Superior temporal gyrus (tissue), 1 donor: Measurements from ENCODE around the gene ITGB1BP2.
"Not testable (repeated sequence)": the region's sequence is repeated elsewhere in the genome, so short reads cannot be mapped to it uniquely, and the experiment has no call there.

Source experiments
- DNase-seq: peaks from one replicate; pipeline ENCODE4 v3.0.0-alpha.2; 2016; ENCODE audit errors: extremely low spot score

ITGB1BP2 gene

DNA sequence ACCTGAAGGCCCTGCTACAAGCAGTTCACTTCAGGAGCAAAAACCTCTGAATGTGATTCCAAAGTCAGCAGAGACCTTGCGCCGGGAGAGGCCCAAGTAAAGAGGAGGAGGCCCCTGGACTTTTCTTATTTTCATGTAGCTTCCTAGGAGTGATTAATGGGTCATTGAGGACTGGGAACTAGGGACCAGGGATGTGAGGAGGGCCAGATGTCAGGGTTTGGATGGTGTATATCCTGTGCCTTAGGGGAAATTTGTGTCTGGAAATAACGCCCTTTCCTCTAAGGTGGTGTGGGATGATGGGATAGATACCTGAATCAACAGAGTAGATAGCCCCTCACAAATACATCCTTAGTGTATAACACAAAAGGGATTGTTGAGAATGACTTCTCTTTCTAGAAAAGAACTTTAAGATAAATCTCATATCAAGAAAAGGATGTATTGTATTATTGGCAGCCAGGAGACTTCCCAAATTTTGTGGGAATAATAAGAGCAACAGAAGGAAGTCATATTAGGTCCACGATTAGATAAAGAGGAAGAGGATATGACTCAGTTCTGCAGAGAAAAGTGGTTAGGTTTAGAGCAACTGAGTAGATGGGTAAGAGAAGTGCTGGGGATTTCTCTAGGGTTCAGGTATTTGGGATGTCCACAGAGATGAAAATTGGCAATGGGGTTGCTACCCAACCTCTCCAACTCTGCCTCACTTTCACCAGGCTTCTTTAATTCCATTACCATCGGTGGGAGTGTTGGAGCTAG is 1.1 kb downstream of the ITGB1BP2 start:
- DNase-seq, result no peak

DNA sequence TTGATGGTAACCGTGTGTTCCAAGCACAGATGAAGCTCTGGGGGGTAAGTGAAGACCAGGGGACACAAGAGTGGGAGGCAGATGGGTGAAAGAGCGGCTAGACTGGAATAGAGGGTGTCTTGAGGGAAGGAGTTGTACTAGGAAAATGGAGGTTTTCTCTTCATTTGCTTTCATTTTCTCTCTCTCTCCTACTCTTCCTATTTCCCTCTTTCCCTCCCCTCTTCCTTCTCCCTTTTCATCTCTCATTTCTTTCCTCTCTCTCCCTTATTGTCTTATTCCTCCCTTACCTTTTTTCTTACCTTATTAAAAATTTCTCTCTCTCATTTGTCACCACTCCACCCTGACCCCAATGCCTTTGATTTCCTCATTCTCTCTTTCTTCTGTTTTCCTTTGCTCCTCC is 3.0 kb downstream of the ITGB1BP2 start:
- DNase-seq, result no peak

DNA sequence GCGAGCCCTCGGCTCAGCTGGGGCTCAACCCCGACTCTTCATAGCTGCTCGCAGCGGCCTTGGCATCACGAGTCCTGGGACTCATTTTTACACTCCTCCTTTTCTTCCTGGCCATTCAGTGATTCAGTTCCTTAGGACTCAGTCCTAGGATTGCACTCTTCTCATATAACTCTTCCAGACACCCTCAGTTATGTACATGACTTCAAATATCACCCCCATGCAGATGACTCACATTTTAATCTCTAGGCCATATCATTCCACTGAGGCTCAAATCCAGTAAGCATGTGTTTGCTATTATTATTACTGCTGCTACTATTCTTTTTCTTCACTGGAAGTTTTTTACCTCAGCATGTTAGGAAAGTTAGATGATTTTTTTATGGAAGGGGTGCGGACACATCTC is 14.4 kb downstream of the ITGB1BP2 start:
- no peak for DNase-seq

DNA sequence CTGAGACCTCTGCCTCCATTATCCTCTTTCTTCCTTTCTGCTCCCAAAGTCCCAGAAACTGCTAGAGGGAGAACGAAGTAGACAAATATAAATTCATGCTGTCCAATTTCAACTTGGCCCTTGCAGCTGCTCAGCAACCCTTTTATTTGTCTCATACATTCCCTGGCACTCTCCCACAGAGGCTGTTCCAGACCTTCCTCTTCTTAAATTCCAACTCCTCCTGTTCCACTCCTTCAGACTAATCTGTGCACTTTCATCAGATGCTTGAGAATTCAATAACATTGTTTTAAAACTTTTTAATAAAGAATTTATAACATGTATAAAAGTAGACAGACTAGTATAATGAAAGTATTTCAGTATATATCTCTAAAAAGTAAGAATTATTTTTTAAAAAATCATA is 15.4 kb downstream of the ITGB1BP2 start:
- DNase-seq, result not testable (repeated sequence)

DNA sequence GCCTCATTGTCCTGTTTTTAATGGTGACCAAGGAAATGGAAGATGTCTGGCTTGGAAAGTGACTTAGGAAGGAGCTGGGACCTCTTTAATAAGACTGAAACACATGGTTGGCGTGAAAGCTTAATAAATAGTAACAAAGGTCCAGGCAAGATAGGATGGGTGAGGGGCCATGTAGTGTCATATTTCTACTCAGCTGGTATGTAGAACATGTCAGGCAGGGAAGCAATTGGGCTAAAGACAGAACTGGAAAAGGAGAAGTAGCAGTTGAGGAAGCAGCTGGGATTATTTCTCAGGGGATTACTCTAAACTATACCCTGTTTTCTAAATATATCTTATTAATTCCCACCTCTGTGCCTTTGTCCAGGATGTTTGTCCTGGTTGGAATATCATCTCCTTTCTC is 18.6 kb downstream of the ITGB1BP2 start:
- DNase-seq, result no peak

DNA sequence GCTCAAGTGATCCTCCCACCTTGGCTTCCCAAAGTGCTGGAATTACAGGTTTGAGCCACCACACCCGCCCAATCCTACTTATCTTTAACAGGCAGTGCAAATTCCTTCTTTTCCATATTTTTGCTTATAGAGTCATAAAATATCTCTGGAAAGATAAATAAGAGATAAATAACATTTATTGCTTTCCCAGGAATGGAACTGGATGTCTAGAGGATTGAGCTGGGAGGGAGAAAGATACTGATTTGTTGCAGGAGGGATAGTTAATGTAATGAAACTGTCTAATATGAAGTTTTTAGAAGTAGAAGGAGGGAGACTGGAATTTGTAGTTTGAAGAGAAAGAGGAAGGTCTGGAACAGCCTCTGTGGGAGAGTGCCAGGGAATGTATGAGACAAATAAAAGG is 20.2 kb downstream of the ITGB1BP2 start:
- DNase-seq, result no peak

DNA sequence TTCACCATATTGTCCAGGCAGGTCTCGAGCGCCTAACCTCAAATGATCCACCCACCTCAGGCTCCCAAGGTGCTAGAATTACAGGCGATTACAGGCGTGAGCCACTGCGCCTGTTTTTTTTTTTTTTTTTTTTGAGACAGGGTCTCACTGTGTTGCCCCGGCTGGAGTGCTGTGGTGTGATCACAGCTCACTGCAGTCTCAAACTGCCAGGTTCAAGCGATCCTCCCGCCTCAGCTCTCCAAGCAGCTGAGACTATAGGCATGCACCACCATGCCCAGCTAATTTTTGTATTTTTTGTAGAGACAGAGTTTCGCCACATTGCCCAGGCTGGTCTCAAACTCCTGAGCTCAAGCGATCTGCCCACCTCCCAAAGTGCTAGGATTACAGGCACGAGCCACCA is 22.9 kb downstream of the ITGB1BP2 start:
- not testable (repeated sequence) for DNase-seq

DNA sequence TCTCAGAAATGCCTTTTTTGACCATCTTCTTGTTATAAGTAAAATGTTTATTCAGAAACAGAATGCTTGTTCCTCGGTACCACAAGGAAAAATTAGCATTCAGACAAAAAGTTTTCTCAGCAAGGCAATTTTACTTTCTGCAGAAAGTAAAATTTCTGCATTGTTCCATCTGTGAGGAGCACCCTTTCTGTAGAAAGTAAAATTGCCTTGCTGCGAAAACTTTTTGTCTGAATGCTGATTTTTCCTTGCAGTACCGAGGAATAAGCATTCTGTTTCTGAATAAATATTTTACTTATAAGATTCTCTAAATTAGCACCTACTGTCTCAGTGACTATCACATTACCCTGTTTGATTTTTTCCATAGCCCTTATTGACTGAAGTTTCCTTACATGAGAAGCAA is 24.8 kb downstream of the ITGB1BP2 start:
- no peak for DNase-seq

DNA sequence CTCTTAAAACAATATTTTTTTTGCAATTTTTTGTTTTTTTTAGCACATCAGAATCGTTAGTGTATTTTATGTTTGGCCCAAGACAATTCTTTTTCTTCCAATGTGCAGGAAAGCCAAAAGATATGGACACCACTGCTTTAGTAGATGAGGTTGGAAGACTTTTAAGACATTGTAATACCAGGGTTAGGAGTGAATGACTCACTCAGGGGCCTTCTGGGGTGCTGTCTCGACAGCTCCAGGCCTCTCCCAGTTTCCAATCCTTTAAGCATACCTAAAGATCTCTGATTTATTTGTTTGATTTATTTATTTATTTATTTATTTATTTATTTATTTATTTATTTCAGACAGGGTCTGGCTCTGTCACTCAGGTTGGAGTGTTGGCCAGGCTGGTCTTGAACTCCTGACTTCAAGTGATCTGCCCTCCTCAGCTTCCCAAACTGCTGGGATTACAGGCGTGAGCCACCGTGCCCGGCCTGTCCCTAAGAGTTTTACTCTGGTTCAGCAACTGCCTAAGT is 47.7 kb downstream of the ITGB1BP2 start:
- DNase-seq, result not testable (repeated sequence)

DNA sequence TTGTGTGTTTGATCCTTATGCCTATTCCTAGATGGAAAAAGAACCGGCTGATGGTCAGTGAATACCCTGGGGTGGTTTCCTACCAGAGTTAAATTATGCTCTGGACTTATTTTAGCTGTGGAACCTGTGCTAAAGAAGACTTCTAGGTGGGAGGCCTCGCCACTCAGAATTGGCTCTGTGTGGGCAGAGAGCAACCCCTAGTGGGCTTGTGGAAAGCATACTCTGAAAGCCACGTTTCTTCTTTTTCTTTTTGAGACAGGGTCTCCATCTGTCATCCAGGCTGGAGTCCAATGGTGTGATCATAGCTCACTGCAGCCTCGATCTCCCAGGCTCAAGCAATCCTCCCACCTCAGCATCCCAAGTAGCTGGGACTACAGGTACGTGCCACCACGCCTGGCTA is 48.3 kb downstream of the ITGB1BP2 start:
- not testable (repeated sequence) for DNase-seq

DNA sequence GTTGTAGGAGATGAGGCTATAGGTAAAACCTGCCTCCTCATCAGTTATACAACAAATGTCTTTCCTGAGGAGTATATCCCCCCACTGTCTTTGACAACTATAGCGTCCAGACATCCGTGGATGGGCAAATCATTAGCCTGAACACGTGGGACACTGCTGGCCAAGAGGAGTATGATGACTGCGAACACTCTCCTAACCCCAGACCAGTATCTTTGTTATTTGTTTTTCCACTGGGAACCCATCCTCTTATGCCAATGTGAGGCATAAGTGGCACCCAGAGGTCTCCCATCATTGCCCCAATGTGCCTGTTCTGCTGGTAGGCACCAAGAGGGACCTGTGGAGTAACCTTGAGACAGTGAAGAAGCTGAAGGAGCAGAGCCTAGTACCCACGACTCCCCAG is 50.9 kb downstream of the ITGB1BP2 start:
- DNase-seq, result not testable (repeated sequence)
